Breast epithelium (tissue), 4 donors: ENCODE data around the gene WNK4. TPM values are rescaled to one million over a fixed set of nuclear protein-coding genes. Genes with fewer than 3 reads are reported as not detected.

Source experiments
- DNase-seq, 2 donors: peaks; one replicate each; pipeline ENCODE4 v3.0.0-alpha.2; 2019; ENCODE audit warnings: low spot score in 2 of 2
- H3K27ac ChIP-seq, 2 donors: fragments of 200-600 bp; sonication (generic) in 1 of 2; one replicate each; pipeline ENCODE4 v1.5.1; 2016 to 2019; ENCODE audit warnings: mild to moderate bottlenecking in 1 of 2
- H3K27me3 ChIP-seq, 2 donors: fragments of 200-600 bp; sonication (generic) in 1 of 2; one replicate each; pipeline versions ENCODE4 v1.5.1 to v1.6.0; 2017 to 2019; ENCODE audit warnings: control low read depth in 1 of 2, mild to moderate bottlenecking in 1 of 2
- H3K36me3 ChIP-seq: fragments of 200-600 bp; one replicate; pipeline ENCODE4 v1.5.1; 2019
- H3K4me1 ChIP-seq, 2 donors: fragments of 200-600 bp; sonication (generic); one replicate each; pipeline ENCODE4 v1.5.1; 2016 to 2019; ENCODE audit warnings: control low read depth in 1 of 2
- H3K4me3 ChIP-seq, 3 donors: fragments of 200-600 bp; sonication (generic); 1 replicate in 2 of 3; 2 replicates in 1 of 3; pipeline ENCODE4 v1.5.1; 2016 to 2019; ENCODE audit warnings: mild to moderate bottlenecking in 3 of 3, moderate library complexity in 2 of 3
- H3K9me3 ChIP-seq, 2 donors: fragments of 200-600 bp; sonication (generic) in 1 of 2; one replicate each; pipeline ENCODE4 v1.5.1; 2016 to 2019; ENCODE audit warnings: control low read depth in 1 of 2
- CTCF ChIP-seq, 3 donors: fragments of 450-650 bp; IDR thresholded peaks; one replicate each; pipeline ENCODE4 v1.5.1; 2016 to 2017; ENCODE audit warnings: antibody characterized with exemption in 3 of 3, mild to moderate bottlenecking in 3 of 3, moderate library complexity in 3 of 3
- POLR2A ChIP-seq: fragments of 450-650 bp; IDR thresholded peaks from one replicate; pipeline ENCODE4 v1.6.1; 2016; ENCODE audit warnings: antibody characterized with exemption, mild to moderate bottlenecking, moderate library complexity
- POLR2AphosphoS5 ChIP-seq, 3 donors: sonication (generic); formaldehyde crosslinking; IDR thresholded peaks; one replicate each; pipeline ENCODE4 v1.6.1; 2017; ENCODE audit warnings: antibody characterized with exemption in 3 of 3
- intact Hi-C: fragments of 100-400 bp; cut with DNase I; formaldehyde crosslinking; loops from one replicate; pipeline ENCODE4 v1.15.1; 2023; ENCODE audit warnings: low total_unique reads
- total RNA-seq, 3 donors: library from RNA; depleted of rRNA; stranded (reverse); fragments of >200 nt; gene quantifications; one replicate each; pipeline ENCODE4 v1.1.0, GENCODE V29; 2016

Gene WNK4
- total RNA-seq, 3 donors from 2014 or later, result 0.16 to 4.1 (median 0.66) TPM

DNA sequence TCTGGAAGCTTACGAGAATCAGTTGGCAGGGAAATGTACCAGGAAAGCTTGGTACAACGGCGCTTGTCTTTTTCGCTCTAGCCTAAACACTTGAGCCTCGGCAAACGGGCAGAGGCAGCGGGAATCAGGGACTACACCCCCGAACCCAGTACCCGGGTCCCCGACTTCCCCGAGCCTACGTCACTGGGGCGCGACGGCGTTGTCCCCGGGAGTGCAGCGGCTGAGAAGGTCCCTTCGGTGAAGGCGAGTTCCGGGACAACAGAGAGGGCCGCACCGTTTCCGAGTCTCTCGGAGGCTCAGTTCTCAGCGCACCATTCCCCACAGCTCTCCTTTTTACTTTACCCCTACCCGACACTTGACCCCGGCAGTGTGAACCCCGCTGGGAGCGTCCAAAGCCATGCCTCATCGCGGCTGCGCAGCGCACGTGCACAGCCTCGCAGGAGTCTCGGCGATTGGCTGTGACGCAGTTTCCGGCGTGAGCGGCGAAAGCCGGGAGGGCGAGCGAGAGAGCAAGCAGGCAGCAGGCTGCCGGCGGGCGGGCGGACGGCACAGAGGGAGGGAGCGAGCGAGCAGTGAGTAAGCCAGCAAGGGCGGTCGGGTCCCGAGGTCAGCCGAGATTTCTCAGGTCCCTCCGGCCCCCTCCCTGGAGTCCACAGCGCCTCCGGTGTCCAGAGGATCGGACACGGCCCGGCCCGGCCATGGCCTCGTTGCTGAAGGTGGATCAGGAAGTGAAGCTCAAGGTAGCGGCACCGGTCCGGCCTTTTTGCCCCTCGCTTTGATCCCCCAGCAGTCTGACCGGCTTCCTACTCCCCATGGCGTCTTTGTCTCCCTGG is 52.7 kb downstream of the WNK4 start, which contains the start of gene PSME3:
Gene PSME3 (plus strand): TSS at position 464 of the 833 bp plus-strand sequence. CDS start 235 bp downstream, at position 699.
- Histone ChIP-seq H3K36me3 (no peaks in the 10 kb centered on the region), H3K27ac (peak within 1 kb of the TSS; percentile 94), H3K9me3 (no peaks in the 10 kb centered on the region), H3K4me1 (no peaks in the 10 kb centered on the region), H3K4me3 (peak within 1 kb of the TSS; percentile 69 to 93 (median 73)), H3K27me3 (no peaks in the 10 kb centered on the region)
- peak; percentile 97 to 98 (median 98) for TF ChIP-seq POLR2AphosphoS5 (IDR thresholded peaks at IDR 0.05)
- TF ChIP-seq POLR2A, result peak; percentile 87
- TF ChIP-seq CTCF (IDR thresholded peaks at IDR 0.05), result peak in 1 of 3 donors; percentile 9
- peak; percentile 79 to 85 for DNase-seq
- intact Hi-C loops, result no loop called here

DNA sequence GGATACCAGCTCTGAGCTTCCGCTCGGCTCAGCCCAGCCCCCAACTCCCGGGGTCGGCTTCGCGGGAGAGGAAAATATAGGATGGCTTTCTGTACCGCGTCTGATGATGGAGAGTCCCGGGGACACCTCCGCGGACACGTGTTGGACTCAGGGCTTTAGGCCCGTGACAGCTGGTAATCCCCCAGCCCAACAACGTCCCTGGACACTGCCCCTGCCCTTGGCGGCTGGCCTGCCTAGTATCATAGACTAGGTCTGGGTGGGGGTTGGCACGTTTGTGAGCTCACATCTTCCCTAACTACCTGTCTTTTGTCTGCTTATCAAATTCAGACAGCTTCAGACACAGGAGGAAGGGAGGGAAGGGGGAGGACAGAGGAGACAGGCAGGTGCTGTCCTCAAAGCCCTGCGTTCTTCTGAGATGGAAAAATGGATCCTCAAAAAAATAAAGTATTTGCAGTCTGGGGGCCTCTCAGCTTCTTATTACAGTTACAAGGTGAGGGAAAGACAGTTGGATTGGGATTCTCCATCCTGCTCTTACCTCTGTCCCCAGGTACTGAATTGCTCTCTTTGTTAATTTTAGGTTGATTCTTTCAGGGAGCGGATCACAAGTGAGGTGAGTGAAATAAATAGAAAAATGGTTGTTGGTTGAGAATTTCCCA is 53.5 kb downstream of the WNK4 start:
- no peaks in the 10 kb centered on the region for H3K4me1 ChIP-seq
- H3K4me3 ChIP-seq, result peak overlapping the region; percentile 69 to 93 (median 73)
- H3K36me3 ChIP-seq, result no peaks in the 10 kb centered on the region
- DNase-seq, result no peak
- no peak for TF ChIP-seq CTCF (IDR thresholded peaks at IDR 0.05)
- H3K27ac ChIP-seq, result peak overlapping the region; percentile 94
- H3K27me3 ChIP-seq, result no peaks in the 10 kb centered on the region
- no peaks in the 10 kb centered on the region for H3K9me3 ChIP-seq
- intact Hi-C loops, result no loop called here

DNA sequence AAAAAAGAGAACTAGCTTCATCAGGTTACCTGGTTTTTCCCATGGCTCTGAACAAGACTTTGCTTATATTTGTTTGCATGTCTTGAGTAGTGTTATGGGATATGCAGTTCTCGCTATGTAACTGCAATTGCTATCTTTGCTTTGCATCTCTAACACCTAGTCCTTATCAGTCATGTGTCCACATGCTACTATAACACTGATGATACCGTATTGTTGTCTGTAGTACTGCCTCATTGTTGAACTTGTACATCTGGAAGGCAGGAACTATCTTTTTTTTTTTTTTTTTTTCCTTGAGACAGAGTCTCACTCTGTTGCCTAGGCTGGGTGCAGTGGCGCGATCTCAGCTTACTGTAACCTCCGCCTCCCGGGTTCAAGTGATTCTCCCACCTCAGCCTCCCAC is 55.3 kb downstream of the WNK4 start:
- no peak overlapping the region for H3K4me3 ChIP-seq
- intact Hi-C loops, result no loop called here
- no peaks in the 10 kb centered on the region for H3K27me3 ChIP-seq
- no peak overlapping the region for H3K27ac ChIP-seq
- TF ChIP-seq CTCF (IDR thresholded peaks at IDR 0.05) (no peak), POLR2AphosphoS5 (IDR thresholded peaks at IDR 0.05) (no peak), POLR2A (no peak)
- no peaks in the 10 kb centered on the region for H3K9me3 ChIP-seq
- no peak for DNase-seq
- H3K4me1 ChIP-seq, result no peaks in the 10 kb centered on the region
- no peaks in the 10 kb centered on the region for H3K36me3 ChIP-seq

GRCh38 chr17:42841975-42842685 is 61.7 kb downstream of the WNK4 start:
- no peak overlapping the region for H3K4me3 ChIP-seq
- no peaks in the 10 kb centered on the region for H3K4me1 ChIP-seq
- H3K27me3 ChIP-seq, result no peaks in the 10 kb centered on the region
- no peak overlapping the region for H3K27ac ChIP-seq
- DNase-seq, result no peak
- intact Hi-C loops, result loop anchor here (10.0 kb wide), 1 partner anchor 493 kb away; no protein-coding TSS in a partner anchor
- H3K36me3 ChIP-seq, result no peaks in the 10 kb centered on the region
- TF ChIP-seq POLR2AphosphoS5 (IDR thresholded peaks at IDR 0.05) (no peak), CTCF (IDR thresholded peaks at IDR 0.05) (no peak), POLR2A (no peak)
- no peaks in the 10 kb centered on the region for H3K9me3 ChIP-seq
